ENCODE measurements around the gene HSPA1L.

DNA sequence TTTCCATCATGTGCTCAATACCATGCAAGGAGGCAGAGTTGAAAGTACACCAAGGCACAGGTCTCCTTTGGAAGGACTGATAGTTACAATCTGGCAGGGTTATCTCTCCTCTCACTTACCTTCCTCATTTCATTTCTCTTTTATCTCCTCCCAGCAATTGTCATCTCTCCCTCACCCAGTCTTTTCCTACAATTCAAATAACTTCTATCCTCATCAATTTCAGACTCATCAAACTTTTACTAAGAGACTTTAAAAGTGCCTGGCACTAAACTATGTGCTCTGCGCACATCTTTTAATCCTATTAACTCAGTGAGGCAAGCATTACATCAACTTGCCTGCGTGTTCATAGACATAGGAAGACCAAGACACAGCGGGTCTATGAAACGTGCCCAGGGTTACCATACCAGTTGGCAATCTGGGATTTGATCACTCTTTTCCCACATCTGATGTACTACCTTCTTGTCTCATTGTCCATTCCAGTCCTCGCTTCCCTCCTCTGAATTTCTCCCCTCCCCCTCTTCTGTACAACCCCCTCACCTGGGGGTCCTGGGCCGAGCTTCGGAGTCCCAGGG lies 20.7 kb downstream of the HSPA1L start:
- TF ChIP-seq, protein P1, sequence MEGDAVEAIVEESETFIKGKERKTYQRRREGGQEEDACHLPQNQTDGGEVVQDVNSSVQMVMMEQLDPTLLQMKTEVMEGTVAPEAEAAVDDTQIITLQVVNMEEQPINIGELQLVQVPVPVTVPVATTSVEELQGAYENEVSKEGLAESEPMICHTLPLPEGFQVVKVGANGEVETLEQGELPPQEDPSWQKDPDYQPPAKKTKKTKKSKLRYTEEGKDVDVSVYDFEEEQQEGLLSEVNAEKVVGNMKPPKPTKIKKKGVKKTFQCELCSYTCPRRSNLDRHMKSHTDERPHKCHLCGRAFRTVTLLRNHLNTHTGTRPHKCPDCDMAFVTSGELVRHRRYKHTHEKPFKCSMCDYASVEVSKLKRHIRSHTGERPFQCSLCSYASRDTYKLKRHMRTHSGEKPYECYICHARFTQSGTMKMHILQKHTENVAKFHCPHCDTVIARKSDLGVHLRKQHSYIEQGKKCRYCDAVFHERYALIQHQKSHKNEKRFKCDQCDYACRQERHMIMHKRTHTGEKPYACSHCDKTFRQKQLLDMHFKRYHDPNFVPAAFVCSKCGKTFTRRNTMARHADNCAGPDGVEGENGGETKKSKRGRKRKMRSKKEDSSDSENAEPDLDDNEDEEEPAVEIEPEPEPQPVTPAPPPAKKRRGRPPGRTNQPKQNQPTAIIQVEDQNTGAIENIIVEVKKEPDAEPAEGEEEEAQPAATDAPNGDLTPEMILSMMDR (IDR thresholded peaks at IDR 0.05; ENCODE audit: insufficient read depth, low read length, poor library complexity, severe bottlenecking): no peak
- no peak for TF ChIP-seq EZH2phosphoT487 (conservative IDR thresholded peaks at IDR 0.05; ENCODE audit: low read length)
